Heart left ventricle (tissue), 16 donors: Measurements from ENCODE around the gene PYGM. TPM values are rescaled to one million over a fixed set of nuclear protein-coding genes. Genes with fewer than 3 reads are reported as not detected.
A peak's percentile ranks its signal among the peaks of the same experiment; 100 is the strongest.

Experiments used
- ATAC-seq, 4 donors: fragments of 200-7000 bp; cut with Tn5 transposase; one replicate each; pipeline ENCODE4 v1.9.1; 2020 to 2022; ENCODE audit warnings: moderate library complexity in 4 of 4, mild to moderate bottlenecking in 3 of 4, moderate number of reproducible peaks in 1 of 4
- DNase-seq, 5 donors: peaks; one replicate each; pipeline ENCODE4 v3.0.0-alpha.2; 2020
- H3K27ac ChIP-seq, 12 donors: fragments of 200-600 bp; sonication (generic) in 4 of 12; one replicate each; pipeline versions ENCODE4 v1.5.0 to v1.8.0; 2016 to 2022; ENCODE audit warnings: mild to moderate bottlenecking in 2 of 12
- H3K27me3 ChIP-seq, 9 donors: fragments of 200-600 bp; sonication (generic) in 2 of 9; one replicate each; pipeline versions ENCODE4 v1.5.1 to v1.8.0; 2016 to 2022; ENCODE audit warnings: mild to moderate bottlenecking in 3 of 9
- H3K36me3 ChIP-seq, 9 donors: fragments of 200-600 bp; sonication (generic) in 2 of 9; one replicate each; pipeline versions ENCODE4 v1.5.0 to v1.8.0; 2018 to 2022; ENCODE audit warnings: mild to moderate bottlenecking in 2 of 9
- H3K4me1 ChIP-seq, 12 donors: fragments of 200-600 bp; sonication (generic) in 4 of 12; one replicate each; pipeline versions ENCODE4 v1.5.0 to v1.8.0; 2016 to 2022; ENCODE audit warnings: mild to moderate bottlenecking in 3 of 12
- H3K4me3 ChIP-seq, 12 donors: fragments of 200-600 bp; sonication (generic) in 4 of 12; one replicate each; pipeline versions ENCODE4 v1.5.0 to v1.8.0; 2017 to 2022; ENCODE audit warnings: mild to moderate bottlenecking in 9 of 12, moderate library complexity in 4 of 12
- H3K9me3 ChIP-seq, 12 donors: fragments of 200-600 bp; sonication (generic) in 4 of 12; one replicate each; pipeline versions ENCODE4 v1.5.0 to v1.8.0; 2016 to 2022; ENCODE audit warnings: mild to moderate bottlenecking in 1 of 12
- CTCF ChIP-seq, 12 donors: fragments of 200-600 bp; sonication (generic) in 4 of 12; IDR thresholded peaks; one replicate each; pipeline versions ENCODE4 v1.5.0 to v1.8.0; 2018 to 2022; ENCODE audit warnings: antibody characterized with exemption in 12 of 12, mild to moderate bottlenecking in 5 of 12
- POLR2A ChIP-seq, 2 donors: fragments of 450-650 bp; IDR thresholded peaks; one replicate each; pipeline ENCODE4 v1.6.1; 2017; ENCODE audit warnings: antibody characterized with exemption in 2 of 2, mild to moderate bottlenecking in 2 of 2, moderate library complexity in 2 of 2
- WGBS, 4 donors: extraction: QIAGEN DNeasy Blood & Tissue Kit in 2 of 4; methylation state at CpG; one replicate each; pipeline versions ENCODE4 v1.1.5 to v1.1.7; 2013 to 2018; 5-methylcytosine and 5-hydroxymethylcytosine counted together
- intact Hi-C, 10 donors: fragments of 100-400 bp; cut with DNase I; formaldehyde crosslinking; loops; one replicate each; pipeline versions ENCODE4 v1.11.1 to v1.14.2; 2022
- polyA plus RNA-seq, 2 donors: library from polyadenylated mRNA; stranded (reverse); fragments of 200-250 nt; gene quantifications; one replicate each; pipeline ENCODE4 v1.2.3, GENCODE V29; 2013
- total RNA-seq, 9 donors: library from RNA; depleted of rRNA in 2 of 9; stranded (reverse); fragments of >200 nt in 2 of 9; fragmentation: NEBNext Ultra II Directional in 3 of 9; extraction: Animal tissue kit (Norgen Biotek cat#: 25700) in 3 of 9; gene quantifications; one replicate each; pipeline versions ENCODE4 v1.1.0 to v1.2.4, GENCODE V29; 2016 to 2023
- donor health status: ischemic (EF 13 %, LVEDD 7.1; RV severe dilation, severe dysfunction).
- donor health status: healthy with polysubstance abuse.
- donor health status: DM: no; HTN: yes; CAD: no.
- donor health status: DM: no; HTN: no; CAD: no.
- donor health status: ischemic (EF 25% LVEDD 6.9; RV normal size, moderate dysfunction).
- donor health status: ischemic (EF 25% LVEDD 5.7; RV mildly dilated, moderate dysfunction).
- donor health status: healthy.
- donor health status: DM: yes; HTN: yes; CAD: no.
- donor health status: ischemic (EF 35%, LVEDD 5.7; RV mildly dilated, moderate dysfunction).
- donor health status: nonischemic (EF 11% LVEDD 7.7; RV severe dilation, severe dysfunction).
- donor health status: DM: yes; HTN: yes; CAD: no.
- donor health status: PGD.
- donor health status: ischemic (EF 29% LVEDD 5.4; RV normal size, mild dysfunction).
- donor health status: nonischemic (EF 23%, LVEDD 6.1; RV moderate dilation, normal function).

PYGM gene
- total and polyA plus RNA-seq, 11 donors = 10.3 to 167 (median 80.2) TPM

- peaks cover 4 to 49% (median 28%) of the 10 kb centered on the region in 12 donors for H3K4me1 ChIP-seq
Observed at GRCh38 chr11:64742889-64743590, 16.7 kb downstream of the PYGM start.

GRCh38 chr11:64742087-64742888 is 17.5 kb downstream of the PYGM start:
- H3K36me3 ChIP-seq = peaks cover 0 to 5% (median 0%) of the 10 kb centered on the region in 9 donors
- intact Hi-C loops = loop anchor here in 5 of 10 donors (2.0 to 5.0 kb wide), 4 partner anchors 25 to 53 kb away; partner anchors contain the start of gene SF1 (in 4 of the 5)
- H3K4me1 ChIP-seq = peaks cover 4 to 49% (median 28%) of the 10 kb centered on the region in 12 donors
- H3K27me3 ChIP-seq = no peaks in the 10 kb centered on the region
- H3K9me3 ChIP-seq = no peaks in the 10 kb centered on the region
- peak overlapping the region; percentile 32 to 88 (median 60) for H3K4me3 ChIP-seq
- 12 to 20% (median 18%) methylated on average over 16 to 54 of the region's 54 CpGs for WGBS, 4 donors
- peak overlapping the region; percentile 76 to 98 (median 94) for H3K27ac ChIP-seq
- ATAC-seq (peak in 1 of 4 donors; percentile 0), DNase-seq (no peak)
- TF ChIP-seq POLR2A (IDR thresholded peaks at IDR 0.05) = no peak
- no peak for TF ChIP-seq CTCF (IDR thresholded peaks at IDR 0.05)

More at GRCh38 chr11:64742889-64743590, 16.7 kb downstream of the PYGM start:
- H3K9me3 ChIP-seq = no peaks in the 10 kb centered on the region
- H3K4me3 ChIP-seq = peak overlapping the region; percentile 32 to 88 (median 60)
- peak overlapping the region; percentile 76 to 98 (median 94) for H3K27ac ChIP-seq
- H3K27me3 ChIP-seq = no peaks in the 10 kb centered on the region
- WGBS, 4 donors = 1% methylated on average over 23 to 58 of the region's 58 CpGs
- intact Hi-C loops = loop anchor here in 5 of 10 donors (2.0 to 5.0 kb wide), 4 partner anchors 24 to 54 kb away; partner anchors contain the start of gene SF1 (in 4 of the 5)
- ATAC-seq (peak; percentile 7 to 47 (median 42)), DNase-seq (peak; percentile 81 to 93 (median 86))
- TF ChIP-seq POLR2A (IDR thresholded peaks at IDR 0.05) (peak in 1 of 2 donors; percentile 55), CTCF (IDR thresholded peaks at IDR 0.05) (peak; percentile 74 to 94 (median 88))
- H3K36me3 ChIP-seq = peaks cover 0 to 1% (median 0%) of the 10 kb centered on the region in 9 donors

- TF ChIP-seq CTCF (IDR thresholded peaks at IDR 0.05) = no peak
- no peak for TF ChIP-seq POLR2A (IDR thresholded peaks at IDR 0.05)
- peak overlapping the region in 11 of 12 donors; percentile 32 to 88 (median 61) for H3K4me3 ChIP-seq
- peaks cover 4 to 49% (median 28%) of the 10 kb centered on the region in 12 donors for H3K4me1 ChIP-seq
- WGBS, 4 donors = 67 to 76% (median 68%) methylated on average over 19 to 24 of the region's 24 CpGs
- ATAC-seq (no peak), DNase-seq (no peak)
- peak overlapping the region in 8 of 12 donors; percentile 92 to 98 (median 94) for H3K27ac ChIP-seq
- no peaks in the 10 kb centered on the region for H3K27me3 ChIP-seq
- no peaks in the 10 kb centered on the region for H3K9me3 ChIP-seq
- H3K36me3 ChIP-seq = peaks cover 0 to 12% (median 7%) of the 10 kb centered on the region in 9 donors
- intact Hi-C loops = loop anchor here in 5 of 10 donors (2.0 to 5.0 kb wide), 4 partner anchors 25 to 53 kb away; partner anchors contain the start of gene SF1 (in 4 of the 5)
Observed at GRCh38 chr11:64741375-64742086, 18.2 kb downstream of the PYGM start.
